Pancreas (tissue), 10 donors: ENCODE measurements around the gene CLSTN2. TPM values are rescaled to one million over a fixed set of nuclear protein-coding genes. Genes with fewer than 3 reads are reported as not detected.

ENCODE experiments used
- ATAC-seq, 4 donors: fragments of 200-7000 bp; cut with Tn5 transposase; one replicate each; pipeline versions ENCODE4 v1.8.0 to v1.9.1; 2020; ENCODE audit warnings: mild to moderate bottlenecking in 4 of 4, moderate library complexity in 4 of 4
- DNase-seq, 6 donors: peaks; one replicate each; pipeline ENCODE4 v3.0.0-alpha.2; 2020
- FAIRE-seq: peaks from 2 replicates; lab custom pipeline; 2012; peaks lifted over from hg19 to GRCh38; lab: Jason Lieb, UNC
- H3K27ac ChIP-seq, 4 donors: fragments of 200-600 bp; sonication (generic); 1 replicate in 3 of 4; 2 replicates in 1 of 4; pipeline versions ENCODE4 v1.5.0 to v1.8.0; 2020
- H3K27me3 ChIP-seq, 4 donors: fragments of 200-600 bp; one replicate each; pipeline ENCODE4 v1.8.0; 2021
- H3K36me3 ChIP-seq, 3 donors: fragments of 200-600 bp; sonication (generic) in 1 of 3; one replicate each; pipeline versions ENCODE4 v1.5.0 to v1.8.0; 2020 to 2021
- H3K4me1 ChIP-seq, 3 donors: fragments of 200-600 bp; one replicate each; pipeline ENCODE4 v1.8.0; 2021
- H3K4me3 ChIP-seq, 4 donors: fragments of 200-600 bp; sonication (generic) in 2 of 4; one replicate each; pipeline versions ENCODE4 v1.5.0 to v1.8.0; 2020 to 2021
- H3K9me3 ChIP-seq, 4 donors: fragments of 200-600 bp; one replicate each; pipeline ENCODE4 v1.8.0; 2021
- WGBS, 2 donors: extraction: QIAGEN DNeasy Blood & Tissue Kit; methylation state at CpG; one replicate each; pipeline ENCODE4 v1.1.7; 2013; 5-methylcytosine and 5-hydroxymethylcytosine counted together
- intact Hi-C, 3 donors: fragments of 100-400 bp; cut with DNase I; formaldehyde crosslinking; loops; one replicate each; pipeline versions ENCODE4 v1.11.1 to v1.14.2; 2022
- polyA plus RNA-seq, 2 donors: library from polyadenylated mRNA; stranded (reverse); fragments of 200-250 nt; gene quantifications; one replicate each; pipeline ENCODE4 v1.2.3, GENCODE V29; 2013
- total RNA-seq, 6 donors: library from RNA; stranded (reverse); fragmentation: NEBNext Ultra II Directional in 4 of 6; extraction: Animal tissue kit (Norgen Biotek cat#: 25700) in 4 of 6; gene quantifications; one replicate each; pipeline versions ENCODE4 v1.2.1 to v1.2.4, GENCODE V29; 2021 to 2023
- TF ChIP-seq, protein P1 (sequence below), 4 donors: fragments of 200-600 bp; sonication (generic) in 3 of 4; IDR thresholded peaks; one replicate each; pipeline versions ENCODE4 v1.5.0 to v1.8.0; 2021; ENCODE audit warnings: antibody characterized with exemption in 4 of 4
- donor health status: healthy with polysubstance abuse.
- donor health status: DM: no; HTN: no; CAD: no; lungs with moderate emphysema.
- donor health status: DM: no; HTN: no; CAD: no.
- donor health status: control.
- donor health status: control.
- donor health status: Bipolar disorder and iron deficiency.
- donor health status: DM: yes; HTN: yes; CAD: no.
- donor health status: DM: no; HTN: no; CAD: no.
- donor health status: DM: no; HTN: no; CAD: no.
- donor health status: DM: yes; HTN: yes; CAD: no.

CLSTN2 gene
- total and polyA plus RNA-seq, 8 donors = 0.65 to 9.3 (median 2.9) TPM

GRCh38 chr3:140505876-140506275, 570.9 kb downstream of the CLSTN2 start:
- intact Hi-C loops = no loop called here
- H3K36me3 ChIP-seq = no peaks in the 10 kb centered on the region
- WGBS, 2 donors = 63 to 66% methylated on average over 4 of the region's 4 CpGs
- TF ChIP-seq, protein P1, sequence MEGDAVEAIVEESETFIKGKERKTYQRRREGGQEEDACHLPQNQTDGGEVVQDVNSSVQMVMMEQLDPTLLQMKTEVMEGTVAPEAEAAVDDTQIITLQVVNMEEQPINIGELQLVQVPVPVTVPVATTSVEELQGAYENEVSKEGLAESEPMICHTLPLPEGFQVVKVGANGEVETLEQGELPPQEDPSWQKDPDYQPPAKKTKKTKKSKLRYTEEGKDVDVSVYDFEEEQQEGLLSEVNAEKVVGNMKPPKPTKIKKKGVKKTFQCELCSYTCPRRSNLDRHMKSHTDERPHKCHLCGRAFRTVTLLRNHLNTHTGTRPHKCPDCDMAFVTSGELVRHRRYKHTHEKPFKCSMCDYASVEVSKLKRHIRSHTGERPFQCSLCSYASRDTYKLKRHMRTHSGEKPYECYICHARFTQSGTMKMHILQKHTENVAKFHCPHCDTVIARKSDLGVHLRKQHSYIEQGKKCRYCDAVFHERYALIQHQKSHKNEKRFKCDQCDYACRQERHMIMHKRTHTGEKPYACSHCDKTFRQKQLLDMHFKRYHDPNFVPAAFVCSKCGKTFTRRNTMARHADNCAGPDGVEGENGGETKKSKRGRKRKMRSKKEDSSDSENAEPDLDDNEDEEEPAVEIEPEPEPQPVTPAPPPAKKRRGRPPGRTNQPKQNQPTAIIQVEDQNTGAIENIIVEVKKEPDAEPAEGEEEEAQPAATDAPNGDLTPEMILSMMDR (IDR thresholded peaks at IDR 0.05) = no peak
- no peak for DNase-seq
- H3K4me3 ChIP-seq = no peak overlapping the region
- no peak for ATAC-seq
- H3K27me3 ChIP-seq = no peaks in the 10 kb centered on the region
- no peaks in the 10 kb centered on the region for H3K4me1 ChIP-seq
- H3K27ac ChIP-seq = no peak overlapping the region
- no peaks in the 10 kb centered on the region for H3K9me3 ChIP-seq
- FAIRE-seq = no peak

DNA sequence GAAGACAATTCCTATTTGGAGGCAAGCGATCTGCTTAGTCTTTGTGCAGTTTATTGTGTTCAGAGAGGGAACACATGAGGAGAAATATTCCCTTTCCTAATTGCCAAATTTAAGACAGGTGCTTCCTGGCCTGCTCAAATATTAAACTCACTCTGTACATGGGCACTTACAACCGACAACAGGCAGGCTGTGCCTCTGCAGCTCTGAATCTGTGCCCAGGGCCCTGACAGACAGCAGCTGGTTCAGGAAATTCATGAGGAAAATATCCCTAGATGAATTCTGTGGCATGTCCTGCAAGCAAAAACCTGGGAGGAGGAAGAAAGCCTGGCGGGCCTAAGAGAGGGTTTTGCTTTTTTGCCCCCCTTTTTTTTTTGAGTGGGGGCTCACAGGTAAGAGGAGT, 573.6 kb downstream of the CLSTN2 start:
- WGBS, 2 donors = 53 to 58% methylated on average over 3 of the region's 3 CpGs
- no peaks in the 10 kb centered on the region for H3K27me3 ChIP-seq
- DNase-seq = peak in 1 of 6 donors; percentile 18
- H3K9me3 ChIP-seq = no peaks in the 10 kb centered on the region
- peak overlapping the region in 1 of 4 donors; percentile 44 for H3K27ac ChIP-seq
- intact Hi-C loops = no loop called here
- H3K4me1 ChIP-seq = no peaks in the 10 kb centered on the region
- peak in 2 of 4 donors; percentile 68 to 70 for ATAC-seq
- no peak for FAIRE-seq
- TF ChIP-seq, protein P1 (IDR thresholded peaks at IDR 0.05) = no peak
- H3K4me3 ChIP-seq = no peak overlapping the region
- no peaks in the 10 kb centered on the region for H3K36me3 ChIP-seq

DNA sequence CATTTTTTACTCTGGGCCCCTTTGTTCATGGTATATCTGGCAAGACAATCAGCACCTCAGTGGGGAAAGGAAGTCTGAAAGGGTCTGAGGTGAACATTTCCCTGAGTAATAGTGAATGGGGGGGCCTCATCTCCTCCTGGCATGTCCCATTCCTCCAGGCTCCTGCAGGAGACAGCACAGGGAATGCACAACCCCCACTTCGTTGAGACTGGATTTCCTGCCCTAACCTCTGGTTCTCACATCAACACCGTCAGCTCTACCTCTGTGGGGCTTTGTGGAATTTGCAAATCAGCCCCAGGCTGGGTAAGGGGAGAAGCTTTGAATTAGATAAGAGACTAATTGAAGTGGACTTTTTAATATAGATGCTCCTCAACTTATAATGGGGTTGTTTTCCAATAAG, 574.5 kb downstream of the CLSTN2 start:
- peak overlapping the region in 1 of 4 donors; percentile 44 for H3K27ac ChIP-seq
- 51 to 56% methylated on average over 2 of the region's 2 CpGs for WGBS, 2 donors
- H3K9me3 ChIP-seq = no peaks in the 10 kb centered on the region
- no peaks in the 10 kb centered on the region for H3K36me3 ChIP-seq
- H3K4me1 ChIP-seq = no peaks in the 10 kb centered on the region
- H3K27me3 ChIP-seq = no peaks in the 10 kb centered on the region
- intact Hi-C loops = no loop called here
- TF ChIP-seq, protein P1 (IDR thresholded peaks at IDR 0.05) = no peak
- FAIRE-seq (no peak), DNase-seq (no peak), ATAC-seq (no peak)
- H3K4me3 ChIP-seq = no peak overlapping the region

DNA sequence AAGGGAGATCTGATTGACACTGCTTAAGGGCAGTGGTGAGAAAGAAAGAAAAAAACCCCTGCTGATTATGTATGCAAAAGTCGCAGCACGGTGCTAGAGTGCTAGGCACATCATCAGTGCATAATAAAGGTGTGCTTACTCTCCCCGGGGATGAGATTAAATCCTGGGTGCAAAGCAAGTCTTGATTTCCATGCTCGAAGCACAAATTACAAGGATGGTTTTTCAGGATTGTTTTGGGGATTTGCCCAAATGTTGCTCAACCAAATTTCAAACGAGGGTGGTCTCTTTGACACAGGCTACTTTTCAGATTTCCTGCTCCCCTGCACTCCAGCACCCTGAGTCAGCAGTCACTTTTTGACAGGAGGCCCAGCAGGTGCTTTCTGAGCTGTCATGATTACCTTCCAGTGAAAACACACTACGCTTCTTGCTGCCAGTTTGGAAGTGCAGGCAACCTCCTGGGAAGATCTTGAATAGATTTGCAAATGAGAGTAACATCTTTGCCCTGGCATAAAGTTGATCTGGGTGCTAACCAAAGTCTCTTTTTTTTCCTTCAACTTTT, 575.4 kb downstream of the CLSTN2 start:
- 35 to 38% methylated on average over 6 of the region's 6 CpGs for WGBS, 2 donors

More for the DNA sequence above, 575.4 kb downstream of the CLSTN2 start:
- Histone ChIP-seq H3K36me3 (no peaks in the 10 kb centered on the region), H3K27me3 (no peaks in the 10 kb centered on the region), H3K9me3 (no peaks in the 10 kb centered on the region), H3K4me1 (no peaks in the 10 kb centered on the region), H3K27ac (no peak overlapping the region), H3K4me3 (no peak overlapping the region)
- DNase-seq (no peak), ATAC-seq (no peak), FAIRE-seq (no peak)
- TF ChIP-seq, protein P1 (IDR thresholded peaks at IDR 0.05) = no peak
- intact Hi-C loops = no loop called here
